ENCODE measurements around the gene FOXP1. TPM values are rescaled to one million over a fixed set of nuclear protein-coding genes. Genes with fewer than 3 reads are reported as not detected.

Gene FOXP1
- total RNA-seq, 1 experiment from 2014 or later, result 75.3 TPM

DNA sequence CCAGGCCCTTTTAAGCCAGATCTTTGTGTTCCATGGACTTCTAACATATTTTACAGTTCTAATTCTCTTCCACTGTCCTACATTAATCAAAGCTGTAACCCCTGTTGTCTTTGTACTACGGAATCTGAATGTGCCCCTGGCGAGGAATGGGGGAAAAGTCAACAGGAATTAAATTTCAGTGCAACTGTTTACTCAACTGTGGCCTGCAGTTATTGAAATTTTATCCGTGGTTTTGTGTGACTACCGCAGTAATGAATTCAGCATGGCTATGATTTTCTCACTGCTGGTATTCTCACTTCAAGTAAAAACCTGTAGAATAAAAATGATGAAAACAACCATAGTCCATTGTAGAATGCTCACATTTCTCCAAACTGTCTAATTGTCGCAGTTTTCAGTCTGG is 388.0 kb downstream of the FOXP1 start:
- Mint-ChIP-seq H3K36me3 (ENCODE audit: insufficient read depth in 1 of 3, low read depth in 3 of 3) (peaks cover 0 to 23% (median 4%) of the 10 kb centered on the region in 3 experiments; a peak in 3 of 7 replicates), H3K4me3 (no peak overlapping the region), H3K9me3 (no peaks in the 10 kb centered on the region; a peak in 1 of 5 replicates), H3K27ac (peak overlapping the region in 1 of 3 experiments; percentile 71; a peak in 2 of 7 replicates), H3K4me1 (peaks cover 7 to 9% of the 10 kb centered on the region in 2 experiments; a peak in 3 of 4 replicates), H3K27me3 (ENCODE audit: low read depth) (no peaks in the 10 kb centered on the region)
- Histone ChIP-seq H3K27ac (ENCODE audit: insufficient read length, low read depth, low read length) (no peak overlapping the region), H3T11ph (ENCODE audit: low read length) (no peak overlapping the region), H3K27me3 (ENCODE audit: insufficient read depth, low read length) (no peaks in the 10 kb centered on the region), H2BK15ac (ENCODE audit: low read depth, low read length) (no peak overlapping the region), H3K79me2 (ENCODE audit: insufficient read depth, low read length) (no peaks in the 10 kb centered on the region), H2AK5ac (ENCODE audit: insufficient read length, low read length) (no peak overlapping the region), H3K23ac (ENCODE audit: insufficient read length, low read depth, low read length) (no peak overlapping the region), H4K8ac (replicated peaks; ENCODE audit: insufficient read length, low read depth, low read length) (no peak overlapping the region), H3K4me2 (ENCODE audit: insufficient read depth, insufficient read length, low read length) (no peak overlapping the region), H3K23me2 (ENCODE audit: insufficient read length, low read depth, low read length, poor library complexity, severe bottlenecking) (no peaks in the 10 kb centered on the region), H3K9ac (ENCODE audit: extremely low read depth, insufficient read length, low read length) (no peak overlapping the region), H3K4ac (ENCODE audit: low read depth, low read length) (no peak overlapping the region), H3K79me1 (ENCODE audit: insufficient read depth, low read depth, low read length, poor library complexity, severe bottlenecking) (no peaks in the 10 kb centered on the region), H3K56ac (ENCODE audit: insufficient read length, low read depth, low read length) (no peak overlapping the region), H4K5ac (ENCODE audit: insufficient read length, low read depth, low read length) (no peak overlapping the region), H2AFZ (ENCODE audit: low read length) (no peak overlapping the region), H2BK120ac (ENCODE audit: low read depth, low read length, poor library complexity, severe bottlenecking) (no peak overlapping the region), H3K14ac (ENCODE audit: insufficient read depth, low read length) (no peak overlapping the region), H2BK20ac (ENCODE audit: low read depth, low read length, poor library complexity, severe bottlenecking) (no peak overlapping the region), H4K20me1 (ENCODE audit: control insufficient read depth, insufficient read depth, insufficient read length) (no peaks in the 10 kb centered on the region), H2BK5ac (ENCODE audit: insufficient read length, low read length) (no peak overlapping the region), H3K9me3 (ENCODE audit: control insufficient read depth, low read depth, low read length) (no peaks in the 10 kb centered on the region), H2BK12ac (ENCODE audit: insufficient read length, low read depth, low read length) (no peak overlapping the region), H3K4me1 (ENCODE audit: insufficient read depth, low read length) (peaks cover 2% of the 10 kb centered on the region; the same call in 1 of the 2 replicates), H4K91ac (ENCODE audit: insufficient read length, low read depth, low read length) (no peak overlapping the region), H3K18ac (ENCODE audit: insufficient read length, low read depth, low read length) (no peak overlapping the region)
- no CpG with 5 or more reads among the region's 5 CpGs for WGBS (ENCODE audit: extremely low coverage, insufficient read length, low lambda C conversion rate)
- DNase-seq, result no peak
- TF ChIP-seq, protein P1, sequence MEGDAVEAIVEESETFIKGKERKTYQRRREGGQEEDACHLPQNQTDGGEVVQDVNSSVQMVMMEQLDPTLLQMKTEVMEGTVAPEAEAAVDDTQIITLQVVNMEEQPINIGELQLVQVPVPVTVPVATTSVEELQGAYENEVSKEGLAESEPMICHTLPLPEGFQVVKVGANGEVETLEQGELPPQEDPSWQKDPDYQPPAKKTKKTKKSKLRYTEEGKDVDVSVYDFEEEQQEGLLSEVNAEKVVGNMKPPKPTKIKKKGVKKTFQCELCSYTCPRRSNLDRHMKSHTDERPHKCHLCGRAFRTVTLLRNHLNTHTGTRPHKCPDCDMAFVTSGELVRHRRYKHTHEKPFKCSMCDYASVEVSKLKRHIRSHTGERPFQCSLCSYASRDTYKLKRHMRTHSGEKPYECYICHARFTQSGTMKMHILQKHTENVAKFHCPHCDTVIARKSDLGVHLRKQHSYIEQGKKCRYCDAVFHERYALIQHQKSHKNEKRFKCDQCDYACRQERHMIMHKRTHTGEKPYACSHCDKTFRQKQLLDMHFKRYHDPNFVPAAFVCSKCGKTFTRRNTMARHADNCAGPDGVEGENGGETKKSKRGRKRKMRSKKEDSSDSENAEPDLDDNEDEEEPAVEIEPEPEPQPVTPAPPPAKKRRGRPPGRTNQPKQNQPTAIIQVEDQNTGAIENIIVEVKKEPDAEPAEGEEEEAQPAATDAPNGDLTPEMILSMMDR (conservative IDR thresholded peaks at IDR 0.05), result no peak

Data from H9 (cell line).